Mesodermal cell (in vitro differentiated cells): Measurements from ENCODE around the gene BMP6.

Experiments
- H3K27ac ChIP-seq: 2 replicates; pipeline ENCODE4 v1.7.0; 2013; ENCODE audit warnings: mild to moderate bottlenecking, low read depth, low read length, moderate library complexity; ENCODE audit not compliant: severe bottlenecking
- H3K36me3 ChIP-seq: 2 replicates; pipeline ENCODE4 v1.7.1; 2013; ENCODE audit warnings: mild to moderate bottlenecking, low read length, moderate library complexity; ENCODE audit not compliant: control insufficient read depth, insufficient read depth
- H3K4me1 ChIP-seq: one replicate; pipeline ENCODE4 v1.7.1; 2013; ENCODE audit warnings: mild to moderate bottlenecking, low read length; ENCODE audit not compliant: insufficient read depth, control insufficient read depth, poor library complexity, severe bottlenecking
- H3K4me3 ChIP-seq: 2 replicates; pipeline ENCODE4 v1.7.0; 2013; ENCODE audit warnings: low read length, control low read depth, mild to moderate bottlenecking; ENCODE audit not compliant: insufficient read depth, poor library complexity, severe bottlenecking; ENCODE audit errors: extremely low read depth
- H3K9me3 ChIP-seq: 2 replicates; pipeline ENCODE4 v1.7.1; 2013; ENCODE audit warnings: mild to moderate bottlenecking, low read length, moderate library complexity; ENCODE audit not compliant: control insufficient read depth
- WGBS, 2 experiments: methylation state at CpG; one replicate each; pipeline ENCODE4 v1.1.5; 2013; ENCODE audit warnings: missing lambda C conversion rate in 2 of 2; ENCODE audit not compliant: insufficient coverage in 2 of 2; 5-methylcytosine and 5-hydroxymethylcytosine counted together

The BMP6 gene

GRCh38 chr6:7914311-7914710 lies 188.4 kb downstream of the BMP6 start:
- H3K4me3 ChIP-seq: no peak overlapping the region
- peaks cover 2% of the 10 kb centered on the region for H3K36me3 ChIP-seq
- 92 to 93% methylated on average over 4 to 5 of the region's 5 CpGs for WGBS, 2 experiments
- peaks cover 9% of the 10 kb centered on the region for H3K4me1 ChIP-seq
- no peaks in the 10 kb centered on the region for H3K9me3 ChIP-seq
- H3K27ac ChIP-seq: no peak overlapping the region

- Histone ChIP-seq H3K36me3 (no peaks in the 10 kb centered on the region), H3K9me3 (no peaks in the 10 kb centered on the region), H3K4me3 (no peak overlapping the region), H3K27ac (no peak overlapping the region), H3K4me1 (peaks cover 8% of the 10 kb centered on the region)
- 94 to 97% methylated on average over 7 to 10 of the region's 11 CpGs for WGBS, 2 experiments
Observed at GRCh38 chr6:7914991-7915789, 189.3 kb downstream of the BMP6 start.

GRCh38 chr6:7916959-7917358 lies 191.1 kb downstream of the BMP6 start:
- WGBS, 2 experiments: 100% methylated on average over 1 of the region's 1 CpG
- Histone ChIP-seq H3K9me3 (no peaks in the 10 kb centered on the region), H3K36me3 (no peaks in the 10 kb centered on the region)

GRCh38 chr6:7917729-7918128 lies 191.8 kb downstream of the BMP6 start:
- no peak overlapping the region for H3K27ac ChIP-seq
- no peaks in the 10 kb centered on the region for H3K9me3 ChIP-seq
- no peaks in the 10 kb centered on the region for H3K36me3 ChIP-seq
- WGBS, 2 experiments: 86 to 94% methylated on average over 5 of the region's 5 CpGs
- peaks cover 5% of the 10 kb centered on the region for H3K4me1 ChIP-seq
- H3K4me3 ChIP-seq: no peak overlapping the region

More at GRCh38 chr6:7916959-7917358, 191.1 kb downstream of the BMP6 start:
- Histone ChIP-seq H3K4me1 (peaks cover 5% of the 10 kb centered on the region), H3K27ac (no peak overlapping the region), H3K4me3 (no peak overlapping the region)

- no peaks in the 10 kb centered on the region for H3K36me3 ChIP-seq
- 93 to 94% methylated on average over 3 to 4 of the region's 4 CpGs for WGBS, 2 experiments
- no peaks in the 10 kb centered on the region for H3K9me3 ChIP-seq
- no peak overlapping the region for H3K27ac ChIP-seq
- H3K4me3 ChIP-seq: no peak overlapping the region
- H3K4me1 ChIP-seq: peaks cover 5% of the 10 kb centered on the region
Observed at GRCh38 chr6:7918403-7918802, 192.5 kb downstream of the BMP6 start.

- WGBS, 2 experiments: 78 to 83% methylated on average over 2 to 4 of the region's 8 CpGs
- H3K36me3 ChIP-seq: no peaks in the 10 kb centered on the region
- H3K27ac ChIP-seq: no peak overlapping the region
- H3K4me1 ChIP-seq: peaks cover 2% of the 10 kb centered on the region
- H3K9me3 ChIP-seq: peaks cover 3% of the 10 kb centered on the region
- no peak overlapping the region for H3K4me3 ChIP-seq
Observed at GRCh38 chr6:7919871-7920270, 194.0 kb downstream of the BMP6 start.

- H3K4me1 ChIP-seq: no peaks in the 10 kb centered on the region
- no peak overlapping the region for H3K27ac ChIP-seq
- H3K36me3 ChIP-seq: no peaks in the 10 kb centered on the region
- H3K4me3 ChIP-seq: no peak overlapping the region
- WGBS, 2 experiments: 100% methylated on average over 1 of the region's 2 CpGs; no CpG with 5 or more reads in 1 of the 2 experiments
- peaks cover 4% of the 10 kb centered on the region for H3K9me3 ChIP-seq
Observed at GRCh38 chr6:7920425-7920824, 194.5 kb downstream of the BMP6 start.

GRCh38 chr6:7921046-7921445 lies 195.1 kb downstream of the BMP6 start:
- Histone ChIP-seq H3K4me1 (no peaks in the 10 kb centered on the region), H3K9me3 (peaks cover 4% of the 10 kb centered on the region), H3K27ac (no peak overlapping the region), H3K36me3 (no peaks in the 10 kb centered on the region), H3K4me3 (no peak overlapping the region)
- 79 to 86% methylated on average over 4 of the region's 4 CpGs for WGBS, 2 experiments

GRCh38 chr6:7921632-7922092 lies 195.8 kb downstream of the BMP6 start:
- H3K4me1 ChIP-seq: no peaks in the 10 kb centered on the region
- no peak overlapping the region for H3K4me3 ChIP-seq
- peaks cover 4% of the 10 kb centered on the region for H3K9me3 ChIP-seq
- 90 to 98% methylated on average over 5 of the region's 5 CpGs for WGBS, 2 experiments
- H3K36me3 ChIP-seq: no peaks in the 10 kb centered on the region
- H3K27ac ChIP-seq: no peak overlapping the region

GRCh38 chr6:7922596-7922995 lies 196.7 kb downstream of the BMP6 start:
- WGBS, 2 experiments: 89% methylated on average over 1 of the region's 1 CpG; no CpG with 5 or more reads in 1 of the 2 experiments
- no peak overlapping the region for H3K27ac ChIP-seq
- H3K9me3 ChIP-seq: peaks cover 4% of the 10 kb centered on the region
- H3K36me3 ChIP-seq: no peaks in the 10 kb centered on the region
- H3K4me3 ChIP-seq: no peak overlapping the region
- no peaks in the 10 kb centered on the region for H3K4me1 ChIP-seq

- Histone ChIP-seq H3K9me3 (peaks cover 4% of the 10 kb centered on the region), H3K4me1 (no peaks in the 10 kb centered on the region), H3K27ac (no peak overlapping the region), H3K36me3 (no peaks in the 10 kb centered on the region), H3K4me3 (no peak overlapping the region)
Observed at GRCh38 chr6:7924867-7925266, 199.0 kb downstream of the BMP6 start.
